Bronchus fibroblast of lung (primary cell): ENCODE data around the gene DRAM2. TPM values are rescaled to one million over a fixed set of nuclear protein-coding genes. Genes with fewer than 3 reads are reported as not detected.

Source experiments
- total RNA-seq: library from RNA; depleted of rRNA; stranded (reverse); fragments of >200 nt; gene quantifications from 2 replicates; pipeline ENCODE4 v1.2.3, GENCODE V29; 2015

Gene DRAM2
- 28.1 and 29.0 TPM in 2 replicates for total RNA-seq

DNA sequence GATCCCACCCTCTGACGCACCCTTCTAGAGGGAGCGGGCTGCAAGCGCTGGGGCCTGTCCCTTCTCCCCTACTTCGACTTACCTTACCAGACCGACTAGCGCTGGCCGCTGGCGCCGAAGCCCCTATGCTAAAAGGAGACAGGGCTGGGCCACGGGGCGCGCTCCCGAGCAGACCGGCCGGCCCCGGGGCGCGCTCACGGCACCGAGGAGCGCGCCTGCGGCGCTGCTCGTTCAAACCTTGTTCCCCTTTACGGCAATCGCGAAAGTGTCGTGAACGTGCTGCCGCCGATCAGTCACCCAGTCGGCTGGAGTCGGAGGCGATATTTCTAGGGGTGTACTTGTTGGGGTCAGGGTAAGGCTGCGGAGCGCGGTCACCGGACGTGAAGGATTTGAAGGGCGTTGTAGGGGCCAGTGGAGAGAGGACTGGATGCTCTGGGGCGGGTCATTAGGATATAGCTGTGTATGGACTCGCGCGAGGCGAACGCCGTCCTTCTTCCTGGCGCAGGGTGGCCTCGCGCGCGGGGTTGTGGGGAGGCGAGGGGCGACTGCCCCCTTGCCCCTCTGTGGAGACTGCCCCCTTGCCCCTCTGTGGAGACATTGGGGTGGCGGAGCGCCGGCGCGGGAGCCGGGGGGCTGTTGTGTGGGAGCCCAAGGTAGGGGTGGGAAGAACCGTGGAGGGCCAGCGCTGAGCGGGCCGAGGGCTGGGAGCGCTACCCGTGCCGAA lies at the start of gene DRAM2, which contains the start of gene CEPT1:
DRAM2 (minus strand) TSS at position 138 of the 724 bp plus-strand sequence. CDS start 8,539 bp downstream, outside the sequence.
CEPT1 (plus strand) TSS at position 268 of the 724 bp plus-strand sequence. CDS start 7,492 bp downstream, outside the sequence.

Other genes starting within 250 kb of the DRAM2 start
- 7.1 and 8.6 TPM in 2 replicates for gene LRIF1, start 176.2 kb downstream of the DRAM2 start, total RNA-seq
- 18.4 and 20.2 TPM in 2 replicates for gene CEPT1, start 130 bp upstream of the DRAM2 start, total RNA-seq
- gene DENND2D, start 60.6 kb upstream of the DRAM2 start, total RNA-seq: 0.84 and 2.1 TPM in 2 replicates
- gene CHI3L2, start 87.6 kb upstream of the DRAM2 start, total RNA-seq: 1.5 TPM in 1 of 2 replicates, not detected in the other
- not detected in 2 replicates for gene CHIA, start 150.8 kb upstream of the DRAM2 start, total RNA-seq